22Rv1 (cell line): ENCODE results near the gene POLR2M.

Source experiments
- H3K27ac ChIP-seq: fragments of 450-650 bp; 2 replicates; pipeline ENCODE4 v1.5.1; 2017
- ZFX ChIP-seq: fragments of 450-650 bp; IDR thresholded peaks from 2 replicates; pipeline ENCODE4 v1.6.1; 2017; ENCODE audit warnings: antibody characterized with exemption, borderline replicate concordance
- TF ChIP-seq, protein P1 (sequence below): fragments of 450-650 bp; IDR thresholded peaks from 2 replicates; pipeline ENCODE4 v1.5.1; 2017; ENCODE audit warnings: mild to moderate bottlenecking

Gene POLR2M

DNA sequence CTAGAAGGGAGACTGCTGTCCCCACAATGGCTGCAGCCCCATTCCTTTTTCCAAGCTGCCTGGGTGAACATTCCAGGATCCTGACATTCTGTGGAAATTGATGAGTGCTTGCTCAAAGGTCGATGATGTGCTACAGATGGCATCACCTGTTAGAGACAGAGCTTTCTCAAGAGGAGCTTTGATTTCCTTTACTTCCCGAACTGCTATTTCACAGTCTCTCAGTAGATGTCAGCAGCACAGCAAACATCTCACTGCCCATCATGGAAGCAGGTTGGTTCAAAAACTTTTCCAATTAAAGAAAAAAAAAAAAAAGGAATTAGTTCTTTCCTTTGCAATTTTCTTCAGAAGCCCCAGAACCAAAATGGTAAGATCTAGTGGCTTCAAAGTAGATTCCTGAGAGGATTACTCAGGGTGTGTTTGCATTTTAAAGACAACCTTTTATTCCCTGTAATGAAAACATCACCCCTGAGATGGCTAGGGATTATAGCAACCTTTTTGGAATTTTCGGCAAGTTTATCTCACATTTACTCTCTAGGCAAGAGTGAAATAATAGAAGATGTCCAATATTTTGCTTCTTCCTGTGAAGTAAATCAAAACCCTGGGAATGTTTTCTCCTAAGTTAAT is 44.8 kb downstream of the POLR2M start:
- H3K27ac ChIP-seq = no peak overlapping the region
- TF ChIP-seq, protein P1, sequence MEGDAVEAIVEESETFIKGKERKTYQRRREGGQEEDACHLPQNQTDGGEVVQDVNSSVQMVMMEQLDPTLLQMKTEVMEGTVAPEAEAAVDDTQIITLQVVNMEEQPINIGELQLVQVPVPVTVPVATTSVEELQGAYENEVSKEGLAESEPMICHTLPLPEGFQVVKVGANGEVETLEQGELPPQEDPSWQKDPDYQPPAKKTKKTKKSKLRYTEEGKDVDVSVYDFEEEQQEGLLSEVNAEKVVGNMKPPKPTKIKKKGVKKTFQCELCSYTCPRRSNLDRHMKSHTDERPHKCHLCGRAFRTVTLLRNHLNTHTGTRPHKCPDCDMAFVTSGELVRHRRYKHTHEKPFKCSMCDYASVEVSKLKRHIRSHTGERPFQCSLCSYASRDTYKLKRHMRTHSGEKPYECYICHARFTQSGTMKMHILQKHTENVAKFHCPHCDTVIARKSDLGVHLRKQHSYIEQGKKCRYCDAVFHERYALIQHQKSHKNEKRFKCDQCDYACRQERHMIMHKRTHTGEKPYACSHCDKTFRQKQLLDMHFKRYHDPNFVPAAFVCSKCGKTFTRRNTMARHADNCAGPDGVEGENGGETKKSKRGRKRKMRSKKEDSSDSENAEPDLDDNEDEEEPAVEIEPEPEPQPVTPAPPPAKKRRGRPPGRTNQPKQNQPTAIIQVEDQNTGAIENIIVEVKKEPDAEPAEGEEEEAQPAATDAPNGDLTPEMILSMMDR = peak; percentile 61
- no peak for TF ChIP-seq ZFX

DNA sequence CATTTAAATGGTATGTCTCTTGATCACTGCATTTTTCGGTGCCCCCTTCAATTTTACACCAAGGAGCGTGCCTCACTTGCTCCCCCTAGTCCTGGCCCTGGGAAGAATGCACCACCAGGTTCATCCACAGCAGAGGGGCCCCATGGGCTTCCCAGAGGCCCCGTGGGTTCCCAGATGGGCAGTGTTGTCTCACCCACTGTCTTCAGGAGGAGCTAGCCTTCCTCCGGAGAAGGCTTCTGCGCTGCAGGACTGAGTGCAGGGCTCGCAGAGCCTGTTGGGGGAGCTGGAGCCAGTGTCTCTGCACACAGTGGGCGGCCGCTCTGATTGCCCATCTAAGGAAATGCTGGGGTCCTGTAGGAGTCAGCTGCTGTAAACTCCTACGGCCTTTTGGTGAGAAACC is 45.9 kb downstream of the POLR2M start:
- no peak overlapping the region for H3K27ac ChIP-seq
- TF ChIP-seq, protein P1 = no peak
- TF ChIP-seq ZFX = no peak

DNA sequence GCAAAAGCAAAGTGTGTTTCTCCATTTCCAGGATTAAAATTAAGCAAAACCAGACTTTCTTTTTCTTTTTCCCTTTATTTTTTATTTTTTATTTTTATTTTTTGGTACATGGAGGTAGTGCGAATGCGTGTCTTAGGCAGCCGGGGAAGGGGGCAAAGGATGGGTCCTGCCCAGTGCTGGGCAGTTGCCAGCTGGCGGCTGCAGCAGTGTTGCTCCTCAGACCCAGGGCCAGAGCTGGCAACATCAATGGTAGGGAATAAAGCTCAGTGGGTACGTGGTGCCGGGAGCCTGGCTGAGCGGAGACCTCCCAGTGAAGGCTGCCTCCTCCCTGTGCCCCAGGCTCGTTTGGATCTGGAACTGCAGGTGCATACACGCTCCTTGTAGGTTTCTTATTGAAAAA is 46.3 kb downstream of the POLR2M start:
- TF ChIP-seq ZFX = no peak
- TF ChIP-seq, protein P1 = no peak
- no peak overlapping the region for H3K27ac ChIP-seq

DNA sequence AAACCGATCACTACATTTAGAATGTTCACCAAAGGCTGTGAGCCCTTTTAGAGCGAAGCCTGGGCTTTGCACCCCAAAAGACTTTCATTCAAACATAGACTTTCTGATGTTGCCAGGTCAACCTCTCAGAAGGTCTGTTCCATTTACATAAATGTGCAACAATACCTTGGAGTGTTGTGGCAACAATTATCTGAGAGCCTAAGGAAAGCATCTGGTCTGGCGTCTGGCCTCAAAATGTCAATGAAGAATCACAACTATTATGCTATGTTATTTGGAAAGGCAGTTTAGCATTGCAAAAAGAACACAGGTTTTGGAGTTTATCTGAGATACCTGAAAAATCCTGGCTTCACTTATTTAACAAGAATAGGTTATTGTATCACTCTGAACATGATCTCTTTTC is 50.0 kb downstream of the POLR2M start:
- H3K27ac ChIP-seq = no peak overlapping the region

DNA sequence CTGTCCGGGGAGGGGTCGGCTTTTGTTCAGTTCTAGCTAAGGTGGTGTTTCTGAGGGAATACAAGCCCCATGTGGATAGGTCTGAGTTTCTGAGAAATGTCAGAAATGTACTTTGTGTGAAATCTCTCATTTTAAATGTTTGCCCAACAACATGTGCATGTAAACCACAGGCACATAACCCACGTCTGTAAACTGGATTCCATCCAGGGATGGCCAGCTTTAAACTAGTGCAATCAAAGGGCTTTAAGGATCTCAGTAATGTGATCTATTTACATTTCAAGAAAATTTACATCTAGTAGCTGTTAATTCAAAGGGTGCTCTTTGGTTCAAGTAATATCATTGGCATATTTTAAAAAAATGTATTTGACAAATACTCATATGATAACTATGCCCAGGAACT is 52.0 kb downstream of the POLR2M start:
- H3K27ac ChIP-seq = no peak overlapping the region
- TF ChIP-seq ZFX = no peak
- TF ChIP-seq, protein P1 = no peak

More for the DNA sequence above, 50.0 kb downstream of the POLR2M start:
- TF ChIP-seq ZFX = no peak
- TF ChIP-seq, protein P1 = no peak

DNA sequence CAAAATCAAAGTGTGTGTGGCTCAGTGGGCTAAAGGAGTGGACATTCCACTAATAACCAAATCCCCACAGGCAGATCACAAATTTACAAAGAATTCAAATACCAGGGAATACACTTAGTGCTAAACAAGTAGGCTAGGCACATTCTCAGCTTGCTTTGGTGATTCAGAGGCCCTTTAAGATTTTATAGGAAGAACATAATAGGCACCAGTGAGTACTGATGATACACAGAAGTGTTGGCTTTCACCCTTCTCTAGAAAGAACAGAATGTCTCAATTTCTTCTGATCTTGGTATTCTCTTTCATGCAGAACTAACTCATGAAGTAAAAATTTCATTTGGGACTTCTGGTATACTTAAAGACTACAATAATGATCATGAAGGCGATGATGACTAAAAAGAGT is 55.0 kb downstream of the POLR2M start:
- H3K27ac ChIP-seq = no peak overlapping the region
- no peak for TF ChIP-seq ZFX
- TF ChIP-seq, protein P1 = no peak

DNA sequence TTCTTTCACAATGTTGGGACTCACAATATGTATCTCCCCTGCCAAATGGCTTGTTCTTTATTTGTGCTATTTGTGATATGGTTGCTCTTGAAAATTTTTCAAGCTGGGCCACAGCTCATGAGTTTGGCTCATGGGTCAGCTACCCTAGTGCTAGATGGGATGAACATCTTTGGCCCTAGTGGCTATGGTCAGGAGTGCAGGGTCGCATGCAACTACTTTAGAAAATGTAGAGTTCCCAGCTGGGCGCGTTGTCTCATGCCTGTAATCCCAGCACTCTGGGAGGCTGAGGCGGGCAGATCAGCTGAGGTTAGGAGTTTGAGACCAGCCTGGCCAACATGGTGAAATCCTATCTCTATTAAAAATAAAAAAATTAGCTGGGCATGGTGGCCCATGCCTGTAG is 55.8 kb downstream of the POLR2M start:
- H3K27ac ChIP-seq = no peak overlapping the region
- TF ChIP-seq, protein P1 = no peak
- no peak for TF ChIP-seq ZFX
